H1 (cell line): Measurements from ENCODE around the gene CCL1.

Experiments used
- HDAC2 ChIP-seq, 2 experiments: fragments of 300-600 bp in 1 of 2; sonication (generic) in 1 of 2; IDR thresholded peaks; 2 replicates each; pipeline ENCODE4 v1.6.1; 2011 to 2012; ENCODE audit warnings: low read depth in 2 of 2, low read length in 2 of 2, mild to moderate bottlenecking in 2 of 2, moderate library complexity in 2 of 2, borderline replicate concordance in 1 of 2, inconsistent platforms in 1 of 2
- KDM5A ChIP-seq: fragments of 200-600 bp; IDR thresholded peaks from 2 replicates; pipeline ENCODE4 v1.7.1; 2012; ENCODE audit warnings: mild to moderate bottlenecking, low read length, inconsistent platforms, mixed read lengths
- NANOG ChIP-seq: IDR thresholded peaks from 2 replicates; pipeline ENCODE4 v1.6.1; 2011; ENCODE audit warnings: low read length, low read depth, mild to moderate bottlenecking, inconsistent platforms; ENCODE audit not compliant: insufficient read depth, poor library complexity, severe bottlenecking
- SIN3A ChIP-seq, 2 experiments: IDR thresholded peaks in 1 of 2; conservative IDR thresholded peaks in 1 of 2; 2 replicates each; pipeline ENCODE4 v1.6.1; 2011 to 2012; ENCODE audit warnings: low read length in 2 of 2, improper control_type of control experiment in 1 of 2, low read depth in 1 of 2, mild to moderate bottlenecking in 1 of 2
- TAF1 ChIP-seq: IDR thresholded peaks from 2 replicates; pipeline ENCODE4 v1.6.1; 2011; ENCODE audit warnings: mild to moderate bottlenecking, low read depth, low read length
- TF ChIP-seq, protein P1 (sequence below), 3 experiments: IDR thresholded peaks; 1 replicate in 2 of 3; 2 replicates in 1 of 3; pipeline versions ENCODE4 v1.5.1 to v1.6.1; 2011; ENCODE audit warnings: low read length in 3 of 3, mild to moderate bottlenecking in 3 of 3, inconsistent platforms in 2 of 3, low read depth in 1 of 3, moderate library complexity in 1 of 3; ENCODE audit not compliant: insufficient read depth in 1 of 3; ENCODE audit errors: control extremely low read depth in 1 of 3

DNA sequence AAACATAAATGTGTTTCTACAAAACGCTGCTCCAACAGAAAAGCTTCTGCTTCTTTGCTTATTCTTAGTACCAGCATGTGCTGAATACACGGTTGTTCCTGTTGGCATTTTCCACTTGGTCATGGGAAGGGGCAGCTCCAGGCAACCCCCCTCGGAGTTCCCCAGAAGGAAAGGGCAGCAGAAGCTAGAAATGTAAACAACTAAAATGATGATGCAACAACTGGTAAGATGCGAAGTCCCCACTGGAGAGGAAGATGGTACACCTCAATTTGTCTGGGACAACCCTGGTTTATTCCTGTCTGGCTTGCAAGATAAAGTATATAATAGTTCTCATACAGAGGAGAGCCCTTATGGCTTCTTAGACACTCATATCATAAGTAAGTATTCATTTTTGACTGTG, 16.0 kb downstream of the CCL1 start:
- TF ChIP-seq HDAC2 (IDR thresholded peaks at IDR 0.05; ENCODE audit: borderline replicate concordance in 1 of 2, low read depth in 2 of 2, low read length in 2 of 2) (no peak), KDM5A (no peak), TAF1 (no peak), NANOG (no peak), SIN3A (conservative IDR thresholded peaks at IDR 0.05 in 1 of 2, IDR thresholded peaks at IDR 0.05 in 1 of 2; ENCODE audit: low read depth in 1 of 2, low read length in 2 of 2) (no peak)
- TF ChIP-seq, protein P1, sequence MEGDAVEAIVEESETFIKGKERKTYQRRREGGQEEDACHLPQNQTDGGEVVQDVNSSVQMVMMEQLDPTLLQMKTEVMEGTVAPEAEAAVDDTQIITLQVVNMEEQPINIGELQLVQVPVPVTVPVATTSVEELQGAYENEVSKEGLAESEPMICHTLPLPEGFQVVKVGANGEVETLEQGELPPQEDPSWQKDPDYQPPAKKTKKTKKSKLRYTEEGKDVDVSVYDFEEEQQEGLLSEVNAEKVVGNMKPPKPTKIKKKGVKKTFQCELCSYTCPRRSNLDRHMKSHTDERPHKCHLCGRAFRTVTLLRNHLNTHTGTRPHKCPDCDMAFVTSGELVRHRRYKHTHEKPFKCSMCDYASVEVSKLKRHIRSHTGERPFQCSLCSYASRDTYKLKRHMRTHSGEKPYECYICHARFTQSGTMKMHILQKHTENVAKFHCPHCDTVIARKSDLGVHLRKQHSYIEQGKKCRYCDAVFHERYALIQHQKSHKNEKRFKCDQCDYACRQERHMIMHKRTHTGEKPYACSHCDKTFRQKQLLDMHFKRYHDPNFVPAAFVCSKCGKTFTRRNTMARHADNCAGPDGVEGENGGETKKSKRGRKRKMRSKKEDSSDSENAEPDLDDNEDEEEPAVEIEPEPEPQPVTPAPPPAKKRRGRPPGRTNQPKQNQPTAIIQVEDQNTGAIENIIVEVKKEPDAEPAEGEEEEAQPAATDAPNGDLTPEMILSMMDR (IDR thresholded peaks at IDR 0.05; ENCODE audit: control extremely low read depth in 1 of 3, insufficient read depth in 1 of 3, low read depth in 1 of 3, low read length in 3 of 3) = no peak
